Bronchial epithelial cell (primary cell): Measurements from ENCODE around the gene CSDE1. TPM values are rescaled to one million over a fixed set of nuclear protein-coding genes. Genes with fewer than 3 reads are reported as not detected.
"Not testable (repeated sequence)": the region's sequence is repeated elsewhere in the genome, so short reads cannot be mapped to it uniquely, and the experiment has no call there.

Experiments used
- DNase-seq: peaks from one replicate; pipeline ENCODE4 v3.0.0-alpha.2; 2010; ENCODE audit warnings: low read depth
- FAIRE-seq: peaks from 2 replicates; lab custom pipeline; 2011; peaks lifted over from hg19 to GRCh38; lab: Jason Lieb, UNC
- H3K27me3 ChIP-seq: 2 replicates; pipeline ENCODE4 v1.5.1; 2011; ENCODE audit warnings: low read length; ENCODE audit not compliant: control insufficient read depth, insufficient read depth
- H3K36me3 ChIP-seq: 2 replicates; pipeline ENCODE4 v1.5.1; 2011; ENCODE audit warnings: low read length; ENCODE audit not compliant: control insufficient read depth, insufficient read depth
- H3K4me3 ChIP-seq: 2 replicates; pipeline ENCODE4 v1.5.1; 2011; ENCODE audit warnings: mild to moderate bottlenecking, low read depth, low read length, control low read depth
- CTCF ChIP-seq: IDR thresholded peaks from 2 replicates; pipeline ENCODE4 v1.5.1; 2011; ENCODE audit warnings: mild to moderate bottlenecking, moderate library complexity, low read length, control low read depth, inconsistent platforms; ENCODE audit not compliant: insufficient read depth, severe bottlenecking
- total RNA-seq: library from RNA; depleted of rRNA; stranded (reverse); fragments of >200 nt; gene quantifications from 2 replicates; pipeline ENCODE4 v1.2.1, GENCODE V29; 2014

Gene CSDE1
- total RNA-seq, 1 donor from 2014 or later = 875 TPM

DNA sequence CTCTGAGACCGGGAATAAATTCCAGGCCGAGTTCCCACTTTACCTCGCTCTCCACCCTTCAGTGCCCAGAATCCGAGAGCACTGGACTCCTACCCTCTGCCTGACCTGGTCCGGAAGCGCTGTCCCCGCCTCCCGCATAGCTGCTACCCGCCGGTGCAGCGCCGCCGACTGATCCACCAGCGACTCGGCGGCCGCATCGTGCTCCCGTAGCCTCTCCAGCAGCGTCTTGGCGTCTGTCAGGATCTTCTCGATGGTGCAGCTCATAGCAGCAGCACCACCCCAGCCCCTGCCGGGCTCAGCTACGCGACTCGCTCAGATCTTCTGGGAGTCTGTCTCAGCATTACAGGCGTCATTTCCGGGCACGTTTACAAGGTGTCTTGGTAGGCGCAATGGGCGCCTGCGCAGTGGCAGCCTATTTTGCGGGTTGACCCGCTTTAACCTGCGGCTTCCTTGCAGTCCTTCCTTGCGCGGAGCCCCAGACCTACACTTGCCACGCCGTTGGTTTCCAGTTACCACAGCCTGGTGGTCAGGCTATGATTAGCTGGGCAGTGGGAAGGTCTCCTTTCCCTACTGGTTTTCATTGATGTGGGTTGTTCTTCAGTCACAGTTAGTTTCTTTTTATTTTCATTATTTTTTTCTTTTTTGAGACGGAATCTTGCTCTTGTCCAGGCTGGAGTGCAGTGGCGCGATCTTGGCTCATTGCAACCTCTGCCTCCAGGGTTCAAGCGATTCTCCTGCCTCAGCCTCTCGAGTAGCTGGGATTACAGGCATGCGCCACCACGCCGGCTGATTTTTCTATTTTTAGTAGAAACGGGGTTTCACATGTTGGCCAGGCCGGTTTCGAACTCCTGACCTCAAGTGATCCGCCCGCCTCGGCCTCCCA lies 22.8 kb upstream of the CSDE1 start, which contains the start of gene SIKE1:
TSS of gene SIKE1 (minus strand) at position 342 of the 883 bp plus-strand sequence. CDS start at position 264, 78 bp downstream.
- Histone ChIP-seq H3K27me3 (no peaks in the 10 kb centered on the region), H3K4me3 (peak within 1 kb of the TSS; percentile 90), H3K36me3 (no peaks in the 10 kb centered on the region)
- no peak for FAIRE-seq
- peak; percentile 15 for TF ChIP-seq CTCF
- DNase-seq = peak; percentile 91

GRCh38 chr1:114779722-114780121 lies 21.9 kb upstream of the CSDE1 start:
- Histone ChIP-seq H3K36me3 (no peaks in the 10 kb centered on the region), H3K4me3 (peak overlapping the region; percentile 90), H3K27me3 (no peaks in the 10 kb centered on the region)
- TF ChIP-seq CTCF = no peak
- no peak for DNase-seq
- no peak for FAIRE-seq

GRCh38 chr1:114776726-114777125 lies 18.9 kb upstream of the CSDE1 start:
- not testable (repeated sequence) for H3K36me3 ChIP-seq, H3K27me3 ChIP-seq, FAIRE-seq, DNase-seq, H3K4me3 ChIP-seq

GRCh38 chr1:114771992-114772391 lies 14.2 kb upstream of the CSDE1 start:
- no peaks in the 10 kb centered on the region for H3K27me3 ChIP-seq
- no peak for FAIRE-seq
- no peak overlapping the region for H3K4me3 ChIP-seq
- H3K36me3 ChIP-seq = peaks cover 3% of the 10 kb centered on the region
- no peak for DNase-seq
- no peak for TF ChIP-seq CTCF

DNA sequence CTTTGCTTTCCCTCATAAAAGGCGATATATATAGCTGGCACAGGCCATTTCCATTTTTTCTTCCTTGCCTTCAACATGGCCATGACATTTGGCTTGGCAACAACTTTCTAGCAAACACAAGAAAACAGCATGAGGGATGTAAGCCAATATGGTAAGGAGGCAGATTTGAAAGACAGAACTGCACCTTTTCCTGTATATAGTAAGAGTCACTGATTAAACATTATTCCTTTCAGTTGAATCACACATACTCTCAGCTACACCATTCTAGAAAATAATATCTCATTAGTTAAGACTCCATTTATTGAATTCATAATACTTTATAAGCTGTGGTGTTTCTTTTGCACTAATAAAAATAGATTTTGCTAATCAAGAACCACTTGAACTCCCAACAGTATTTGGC lies 13.2 kb upstream of the CSDE1 start:
- DNase-seq = peak; percentile 53
- no peak for TF ChIP-seq CTCF
- FAIRE-seq = no peak
- Histone ChIP-seq H3K36me3 (peaks cover 3% of the 10 kb centered on the region), H3K27me3 (no peaks in the 10 kb centered on the region), H3K4me3 (no peak overlapping the region)

DNA sequence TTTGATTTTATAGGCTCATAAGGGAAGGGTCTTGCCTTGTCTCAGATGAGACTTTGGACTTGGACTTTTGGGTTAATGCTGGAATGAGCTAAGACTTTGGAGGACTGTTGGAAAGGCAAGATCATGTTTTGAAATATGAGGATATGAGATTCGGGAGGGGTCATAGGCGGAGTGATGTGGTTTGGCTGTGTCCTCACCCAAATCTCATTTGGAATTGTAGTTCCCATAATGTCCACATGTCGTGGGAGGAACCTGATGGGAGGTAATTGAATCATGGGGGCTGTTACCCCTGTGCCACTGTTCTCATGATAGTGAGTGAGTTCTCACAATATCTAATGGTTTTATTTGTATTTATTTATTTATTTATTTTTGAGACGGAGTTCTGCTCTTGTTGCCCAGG lies 6.9 kb upstream of the CSDE1 start:
- Histone ChIP-seq H3K36me3 (no peaks in the 10 kb centered on the region), H3K27me3 (no peaks in the 10 kb centered on the region), H3K4me3 (no peak overlapping the region)
- DNase-seq (no peak), FAIRE-seq (no peak)
- TF ChIP-seq CTCF = no peak
